K562 (cell line): ENCODE measurements around the gene RNF141.

Experiments
- MYNN ChIP-seq, 2 experiments: sonication (generic); formaldehyde crosslinking in 1 of 2; IDR thresholded peaks; 2 replicates each; pipeline versions ENCODE4 v1.5.0 to v1.6.1; 2016 to 2020; ENCODE audit warnings: antibody characterized with exemption in 1 of 2, missing genetic modification reagents in 1 of 2
- TF ChIP-seq, protein P1 (sequence below), 3 experiments: IDR thresholded peaks in 2 of 3; conservative IDR thresholded peaks in 1 of 3; 2 replicates each; pipeline ENCODE4 v1.5.1; 2011 to 2012; ENCODE audit warnings: low read length in 3 of 3, mild to moderate bottlenecking in 3 of 3, control low read depth in 2 of 3, improper control_type of control experiment in 1 of 3, inconsistent platforms in 1 of 3, low read depth in 1 of 3, mixed read lengths in 1 of 3, moderate library complexity in 1 of 3; ENCODE audit not compliant: insufficient read depth in 2 of 3

DNA sequence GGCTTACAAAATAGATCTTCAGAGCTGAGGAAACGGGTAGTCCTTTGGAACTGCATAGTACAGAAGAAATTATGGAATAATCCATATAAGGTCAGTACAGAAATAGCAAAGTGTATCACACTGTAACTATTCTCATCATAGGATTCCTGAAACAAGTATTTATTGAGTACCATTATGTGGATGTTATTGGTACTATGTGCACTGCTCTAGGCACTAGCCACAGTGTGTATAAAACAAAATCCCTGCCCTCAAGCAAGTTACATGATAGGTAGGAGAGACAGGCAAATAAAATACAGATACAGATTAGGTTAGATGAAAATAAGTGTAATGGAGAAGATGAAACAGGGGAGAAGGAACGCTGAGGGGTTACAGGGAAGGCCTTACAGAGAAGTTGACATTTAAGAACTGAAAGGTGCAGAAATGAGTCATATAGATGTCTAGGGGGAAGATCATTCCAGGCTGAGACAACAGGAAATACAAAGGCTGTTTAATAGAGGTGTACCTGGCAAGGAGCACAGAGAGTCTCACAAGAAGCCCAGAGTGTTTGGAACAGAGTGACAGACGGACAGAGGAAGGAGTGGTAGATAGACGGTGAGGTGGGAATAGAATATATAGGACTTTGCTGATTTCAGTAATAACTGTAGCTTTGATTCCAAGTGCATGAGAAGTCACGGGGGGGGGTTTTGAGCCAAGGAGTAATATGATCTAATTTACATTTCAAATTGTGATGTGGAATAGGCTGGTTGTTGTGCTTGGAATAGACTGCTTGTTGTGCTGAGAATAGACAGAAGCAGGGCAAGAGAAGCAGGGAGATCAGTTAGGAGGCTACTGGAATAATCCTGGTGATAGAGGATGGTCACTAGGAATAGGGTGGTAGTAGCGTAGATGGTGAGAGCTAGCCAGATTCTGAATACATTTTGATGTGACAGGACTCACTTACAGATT is 13.7 kb downstream of the RNF141 start:
- no peak for TF ChIP-seq MYNN (IDR thresholded peaks at IDR 0.05)
- no peak for TF ChIP-seq MYNN (CRISPR knock-in tag; IDR thresholded peaks at IDR 0.05)
- TF ChIP-seq, protein P1, sequence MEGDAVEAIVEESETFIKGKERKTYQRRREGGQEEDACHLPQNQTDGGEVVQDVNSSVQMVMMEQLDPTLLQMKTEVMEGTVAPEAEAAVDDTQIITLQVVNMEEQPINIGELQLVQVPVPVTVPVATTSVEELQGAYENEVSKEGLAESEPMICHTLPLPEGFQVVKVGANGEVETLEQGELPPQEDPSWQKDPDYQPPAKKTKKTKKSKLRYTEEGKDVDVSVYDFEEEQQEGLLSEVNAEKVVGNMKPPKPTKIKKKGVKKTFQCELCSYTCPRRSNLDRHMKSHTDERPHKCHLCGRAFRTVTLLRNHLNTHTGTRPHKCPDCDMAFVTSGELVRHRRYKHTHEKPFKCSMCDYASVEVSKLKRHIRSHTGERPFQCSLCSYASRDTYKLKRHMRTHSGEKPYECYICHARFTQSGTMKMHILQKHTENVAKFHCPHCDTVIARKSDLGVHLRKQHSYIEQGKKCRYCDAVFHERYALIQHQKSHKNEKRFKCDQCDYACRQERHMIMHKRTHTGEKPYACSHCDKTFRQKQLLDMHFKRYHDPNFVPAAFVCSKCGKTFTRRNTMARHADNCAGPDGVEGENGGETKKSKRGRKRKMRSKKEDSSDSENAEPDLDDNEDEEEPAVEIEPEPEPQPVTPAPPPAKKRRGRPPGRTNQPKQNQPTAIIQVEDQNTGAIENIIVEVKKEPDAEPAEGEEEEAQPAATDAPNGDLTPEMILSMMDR (IDR thresholded peaks at IDR 0.05 in 2 of 3, conservative IDR thresholded peaks at IDR 0.05 in 1 of 3; ENCODE audit: insufficient read depth in 2 of 3, low read depth in 1 of 3, low read length in 3 of 3): no peak
